Body of pancreas (tissue), 4 donors: Measurements from ENCODE around the gene TSEN2. TPM values are rescaled to one million over a fixed set of nuclear protein-coding genes. Genes with fewer than 3 reads are reported as not detected.

ENCODE experiments used
- ATAC-seq: fragments of 150-250 bp; one replicate; pipeline ENCODE4 v1.9.1; 2016
- DNase-seq, 4 donors: peaks; one replicate each; pipeline ENCODE4 v3.0.0-alpha.2; 2019
- H3K27ac ChIP-seq, 4 donors: fragments of 200-600 bp; sonication (generic); 1 replicate in 3 of 4; 2 replicates in 1 of 4; pipeline versions ENCODE4 v1.5.1 to v1.6.1; 2016 to 2019; ENCODE audit warnings: mild to moderate bottlenecking in 1 of 4, mixed read lengths in 1 of 4, moderate library complexity in 1 of 4
- H3K27me3 ChIP-seq, 2 donors: fragments of 200-600 bp; sonication (generic); one replicate each; pipeline ENCODE4 v1.6.0; 2016; ENCODE audit warnings: mild to moderate bottlenecking in 1 of 2
- H3K36me3 ChIP-seq, 2 donors: fragments of 200-600 bp; sonication (generic); replicated peaks in 1 of 2; 2 replicates each; pipeline ENCODE4 v1.5.1; 2016; ENCODE audit warnings: low read depth in 2 of 2; ENCODE audit not compliant: insufficient read depth in 1 of 2
- H3K4me1 ChIP-seq: fragments of 200-600 bp; sonication (generic); one replicate; pipeline ENCODE4 v1.6.0; 2016
- H3K4me3 ChIP-seq, 2 donors: fragments of 200-600 bp; sonication (generic); 1 replicate in 1 of 2; 2 replicates in 1 of 2; pipeline ENCODE4 v1.5.1; 2016 to 2019
- H3K9me3 ChIP-seq, 3 donors: fragments of 200-600 bp; sonication (generic); 1 replicate in 2 of 3; 2 replicates in 1 of 3; pipeline ENCODE4 v1.5.1; 2016
- CTCF ChIP-seq, 7 experiments: fragments of 450-650 bp in 4 of 7; fragments of 200-600 bp in 3 of 7; sonication (generic) in 3 of 7; IDR thresholded peaks; one replicate each; pipeline ENCODE4 v1.5.1; 2016 to 2019; ENCODE audit warnings: antibody characterized with exemption in 7 of 7
- POLR2A ChIP-seq, 3 donors: fragments of 450-650 bp; IDR thresholded peaks; one replicate each; pipeline ENCODE4 v1.6.1; 2016; ENCODE audit warnings: antibody characterized with exemption in 3 of 3, mild to moderate bottlenecking in 2 of 3
- WGBS, 2 donors: methylation state at CpG; one replicate each; pipeline ENCODE4 v1.1.5; 2017; 5-methylcytosine and 5-hydroxymethylcytosine counted together
- intact Hi-C: fragments of 100-400 bp; cut with DNase I; formaldehyde crosslinking; loops from one replicate; pipeline ENCODE4 v1.15.1; 2023
- total RNA-seq, 2 donors: library from RNA; depleted of rRNA; stranded (reverse); fragments of >200 nt; gene quantifications; one replicate each; pipeline ENCODE4 v1.1.0, GENCODE V29; 2016

Gene TSEN2
- total RNA-seq, 2 donors from 2014 or later = 14.8 to 20.8 TPM

- no peak overlapping the region for H3K4me3 ChIP-seq
- H3K27me3 ChIP-seq = no peaks in the 10 kb centered on the region
- H3K9me3 ChIP-seq = no peaks in the 10 kb centered on the region
- TF ChIP-seq POLR2A (IDR thresholded peaks at IDR 0.05) (no peak), CTCF (IDR thresholded peaks at IDR 0.05) (no peak)
- no peak overlapping the region for H3K27ac ChIP-seq
- ATAC-seq (no peak), DNase-seq (no peak)
- 41 to 70% methylated on average over 3 of the region's 3 CpGs for WGBS, 2 donors
- intact Hi-C loops = no loop called here
- H3K36me3 ChIP-seq = no peaks in the 10 kb centered on the region
- H3K4me1 ChIP-seq = peaks cover 57% of the 10 kb centered on the region
These were observed 75.2 kb downstream of the TSEN2 start for GRCh38 chr3:12559520-12559919.

GRCh38 chr3:12560505-12561190 is 76.4 kb downstream of the TSEN2 start:
- TF ChIP-seq POLR2A (IDR thresholded peaks at IDR 0.05) (no peak), CTCF (IDR thresholded peaks at IDR 0.05) (no peak)
- no peak for DNase-seq
- H3K4me3 ChIP-seq = no peak overlapping the region
- WGBS, 2 donors = 54 to 76% methylated on average over 5 of the region's 5 CpGs
- no peaks in the 10 kb centered on the region for H3K27me3 ChIP-seq
- H3K9me3 ChIP-seq = no peaks in the 10 kb centered on the region
- peak overlapping the region in 1 of 4 donors; percentile 9 for H3K27ac ChIP-seq
- ATAC-seq = no peak
- H3K36me3 ChIP-seq = no peaks in the 10 kb centered on the region
- H3K4me1 ChIP-seq = peaks cover 57% of the 10 kb centered on the region
- intact Hi-C loops = no loop called here

GRCh38 chr3:12561397-12561796 is 77.1 kb downstream of the TSEN2 start:
- DNase-seq = no peak
- Histone ChIP-seq H3K36me3 (no peaks in the 10 kb centered on the region), H3K27ac (peak overlapping the region in 1 of 4 donors; percentile 9), H3K4me3 (no peak overlapping the region), H3K4me1 (peaks cover 52% of the 10 kb centered on the region), H3K9me3 (no peaks in the 10 kb centered on the region), H3K27me3 (no peaks in the 10 kb centered on the region)
- intact Hi-C loops = no loop called here
- TF ChIP-seq POLR2A (IDR thresholded peaks at IDR 0.05) (no peak), CTCF (IDR thresholded peaks at IDR 0.05) (no peak)
- no peak for ATAC-seq
- 39 to 47% methylated on average over 2 of the region's 2 CpGs for WGBS, 2 donors

GRCh38 chr3:12562451-12562850 is 78.2 kb downstream of the TSEN2 start:
- DNase-seq (no peak), ATAC-seq (no peak)
- Histone ChIP-seq H3K4me1 (peaks cover 52% of the 10 kb centered on the region), H3K9me3 (no peaks in the 10 kb centered on the region), H3K36me3 (no peaks in the 10 kb centered on the region), H3K4me3 (no peak overlapping the region), H3K27ac (no peak overlapping the region), H3K27me3 (no peaks in the 10 kb centered on the region)
- intact Hi-C loops = no loop called here
- no peak for TF ChIP-seq POLR2A (IDR thresholded peaks at IDR 0.05)
- no peak for TF ChIP-seq CTCF (IDR thresholded peaks at IDR 0.05)
- 38 to 40% methylated on average over 1 of the region's 1 CpG for WGBS, 2 donors

- TF ChIP-seq CTCF (IDR thresholded peaks at IDR 0.05) (no peak), POLR2A (IDR thresholded peaks at IDR 0.05) (no peak)
- Histone ChIP-seq H3K9me3 (no peaks in the 10 kb centered on the region), H3K4me1 (peaks cover 18% of the 10 kb centered on the region), H3K36me3 (peaks cover 6 to 16% of the 10 kb centered on the region in 2 donors), H3K27me3 (no peaks in the 10 kb centered on the region), H3K4me3 (no peak overlapping the region), H3K27ac (no peak overlapping the region)
- intact Hi-C loops = no loop called here
- DNase-seq (no peak), ATAC-seq (no peak)
These were observed 82.7 kb downstream of the TSEN2 start for GRCh38 chr3:12566976-12567375.
